Vagina (tissue), 2 donors: Measurements from ENCODE around the gene COL18A1. TPM values are rescaled to one million over a fixed set of nuclear protein-coding genes. Genes with fewer than 3 reads are reported as not detected.

Source experiments
- DNase-seq, 2 donors: peaks; one replicate each; pipeline ENCODE4 v3.0.0-alpha.2; 2017; ENCODE audit errors: extremely low spot score in 2 of 2
- H3K27ac ChIP-seq: fragments of 200-600 bp; sonication (generic); one replicate; pipeline ENCODE4 v1.5.1; 2019
- H3K27me3 ChIP-seq: fragments of 200-600 bp; sonication (generic); one replicate; pipeline ENCODE4 v1.5.1; 2019
- H3K36me3 ChIP-seq, 2 donors: fragments of 200-600 bp; sonication (generic); one replicate each; pipeline ENCODE4 v1.5.1; 2017 to 2019
- H3K4me1 ChIP-seq: fragments of 200-600 bp; sonication (generic); one replicate; pipeline ENCODE4 v1.5.1; 2019
- H3K4me3 ChIP-seq, 2 donors: fragments of 200-600 bp; sonication (generic); 1 replicate in 1 of 2; 2 replicates in 1 of 2; pipeline ENCODE4 v1.5.1; 2016 to 2019
- H3K9me3 ChIP-seq: fragments of 200-600 bp; sonication (generic); one replicate; pipeline ENCODE4 v1.5.1; 2019
- CTCF ChIP-seq, 3 experiments: fragments of 450-650 bp in 2 of 3; fragments of 200-600 bp in 1 of 3; sonication (generic) in 1 of 3; IDR thresholded peaks; one replicate each; pipeline ENCODE4 v1.5.1; 2017 to 2019; ENCODE audit warnings: antibody characterized with exemption in 3 of 3, mild to moderate bottlenecking in 2 of 3, moderate library complexity in 2 of 3
- POLR2A ChIP-seq, 2 donors: fragments of 450-650 bp; IDR thresholded peaks; one replicate each; pipeline ENCODE4 v1.6.1; 2017; ENCODE audit warnings: antibody characterized with exemption in 2 of 2, mild to moderate bottlenecking in 2 of 2, moderate library complexity in 2 of 2
- POLR2AphosphoS5 ChIP-seq, 2 donors: sonication (generic); formaldehyde crosslinking; IDR thresholded peaks; one replicate each; pipeline ENCODE4 v1.9.0; 2017; ENCODE audit warnings: antibody characterized with exemption in 2 of 2, mild to moderate bottlenecking in 2 of 2, low read depth in 1 of 2; ENCODE audit not compliant: insufficient read depth in 1 of 2
- intact Hi-C: fragments of 100-400 bp; cut with DNase I; formaldehyde crosslinking; loops from one replicate; pipeline ENCODE4 v1.15.1; 2023
- total RNA-seq: library from RNA; depleted of rRNA; stranded (reverse); fragments of >200 nt; gene quantifications from one replicate; pipeline ENCODE4 v1.2.3, GENCODE V29; 2016

Gene COL18A1
- total RNA-seq, 1 donor from 2014 or later = 86.7 TPM

- no peaks in the 10 kb centered on the region for H3K9me3 ChIP-seq
- intact Hi-C loops = no loop called here
- no peak for DNase-seq
- H3K27me3 ChIP-seq = no peaks in the 10 kb centered on the region
- peaks cover 0 to 28% of the 10 kb centered on the region in 2 donors for H3K36me3 ChIP-seq
- H3K4me3 ChIP-seq = no peak overlapping the region
- no peak for TF ChIP-seq POLR2A (IDR thresholded peaks at IDR 0.05)
- TF ChIP-seq CTCF (IDR thresholded peaks at IDR 0.05) = no peak
- no peak for TF ChIP-seq POLR2AphosphoS5 (IDR thresholded peaks at IDR 0.05; ENCODE audit: insufficient read depth in 1 of 2, low read depth in 1 of 2)
- no peak overlapping the region for H3K27ac ChIP-seq
- peaks cover 35% of the 10 kb centered on the region for H3K4me1 ChIP-seq
Measured at GRCh38 chr21:45474323-45474950, 69.5 kb downstream of the COL18A1 start.

GRCh38 chr21:45475004-45475685, 70.2 kb downstream of the COL18A1 start:
- TF ChIP-seq POLR2AphosphoS5 (IDR thresholded peaks at IDR 0.05; ENCODE audit: insufficient read depth in 1 of 2, low read depth in 1 of 2) (no peak), CTCF (IDR thresholded peaks at IDR 0.05) (no peak), POLR2A (IDR thresholded peaks at IDR 0.05) (no peak)
- intact Hi-C loops = no loop called here
- no peak overlapping the region for H3K4me3 ChIP-seq
- H3K36me3 ChIP-seq = peaks cover 0 to 32% of the 10 kb centered on the region in 2 donors
- no peak overlapping the region for H3K27ac ChIP-seq
- H3K4me1 ChIP-seq = peaks cover 28% of the 10 kb centered on the region
- H3K9me3 ChIP-seq = no peaks in the 10 kb centered on the region
- no peak for DNase-seq
- H3K27me3 ChIP-seq = no peaks in the 10 kb centered on the region

- Histone ChIP-seq H3K4me1 (peaks cover 22% of the 10 kb centered on the region), H3K27ac (no peak overlapping the region), H3K36me3 (peaks cover 0 to 32% of the 10 kb centered on the region in 2 donors), H3K27me3 (no peaks in the 10 kb centered on the region), H3K4me3 (no peak overlapping the region), H3K9me3 (no peaks in the 10 kb centered on the region)
- DNase-seq = no peak
- intact Hi-C loops = no loop called here
- TF ChIP-seq CTCF (IDR thresholded peaks at IDR 0.05) = no peak
- TF ChIP-seq POLR2AphosphoS5 (IDR thresholded peaks at IDR 0.05; ENCODE audit: insufficient read depth in 1 of 2, low read depth in 1 of 2) = no peak
- TF ChIP-seq POLR2A (IDR thresholded peaks at IDR 0.05) = no peak
Measured at GRCh38 chr21:45475797-45476570, 71.0 kb downstream of the COL18A1 start.

- DNase-seq = no peak
- Histone ChIP-seq H3K27me3 (no peaks in the 10 kb centered on the region), H3K4me1 (peaks cover 18% of the 10 kb centered on the region), H3K27ac (no peak overlapping the region), H3K9me3 (no peaks in the 10 kb centered on the region), H3K4me3 (no peak overlapping the region), H3K36me3 (peaks cover 0 to 32% of the 10 kb centered on the region in 2 donors)
- TF ChIP-seq CTCF (IDR thresholded peaks at IDR 0.05) = no peak
- TF ChIP-seq POLR2AphosphoS5 (IDR thresholded peaks at IDR 0.05; ENCODE audit: insufficient read depth in 1 of 2, low read depth in 1 of 2) = no peak
- no peak for TF ChIP-seq POLR2A (IDR thresholded peaks at IDR 0.05)
- intact Hi-C loops = no loop called here
Measured at GRCh38 chr21:45476582-45476981, 71.6 kb downstream of the COL18A1 start.
